Panc1 (cell line): Measurements from ENCODE around the gene STARD8. TPM values are rescaled to one million over a fixed set of nuclear protein-coding genes. Genes with fewer than 3 reads are reported as not detected.

ENCODE experiments used
- ATAC-seq: fragments of 200-7000 bp; cut with Tn5 transposase; 2 replicates; pipeline ENCODE4 v1.9.1; 2020; ENCODE audit warnings: mild to moderate bottlenecking, moderate library complexity
- BruUV-seq: library from RNA; stranded (reverse); fragments of 400-500 nt; replicated peaks from 2 replicates; lab custom pipeline; 2021; lab: Mats Ljungman, UMichigan
- CTCF ChIA-PET: fragments of 300-600 bp; sonication (Branson Sonifier 250); formaldehyde crosslinking; loops from one replicate; lab custom pipeline; 2022; ENCODE audit warnings: antibody characterized with exemption; lab: Charles Lee
- POLR2A ChIA-PET: fragments of 300-600 bp; sonication (Branson Sonifier 250); formaldehyde crosslinking; loops from one replicate; lab custom pipeline; 2022; ENCODE audit warnings: antibody characterized with exemption; lab: Charles Lee
- DNase-seq: peaks from one replicate; pipeline ENCODE4 v3.0.0-alpha.2; 2010; ENCODE audit warnings: low read depth, low spot score
- H3K27ac ChIP-seq: 2 replicates; pipeline ENCODE4 v1.5.1; 2011; ENCODE audit warnings: mild to moderate bottlenecking, low read length, inconsistent platforms
- H3K27me3 ChIP-seq: fragments of 200-500 bp; sonication (Bioruptor generic); 2 replicates; pipeline ENCODE4 v1.6.0; 2014; ENCODE audit warnings: low read length, inconsistent platforms; ENCODE audit not compliant: control insufficient read depth, insufficient read depth
- H3K36me3 ChIP-seq: fragments of 200-500 bp; sonication (Bioruptor generic); 2 replicates; pipeline ENCODE4 v1.5.1; 2014; ENCODE audit warnings: inconsistent platforms, mild to moderate bottlenecking, low read length, moderate library complexity; ENCODE audit not compliant: control insufficient read depth, insufficient read depth
- H3K4me1 ChIP-seq: 2 replicates; pipeline ENCODE4 v1.5.1; 2011; ENCODE audit warnings: inconsistent platforms, mild to moderate bottlenecking, low read length, moderate library complexity; ENCODE audit not compliant: control insufficient read depth, insufficient read depth
- H3K4me3 ChIP-seq, 2 experiments: 2 replicates each; pipeline ENCODE4 v1.5.1; 2011 to 2012; ENCODE audit warnings: low read depth in 2 of 2, low read length in 2 of 2, mild to moderate bottlenecking in 2 of 2, inconsistent platforms in 1 of 2, moderate library complexity in 1 of 2
- H3K9me3 ChIP-seq: fragments of 200-500 bp; sonication (Bioruptor generic); 2 replicates; pipeline ENCODE4 v1.5.1; 2014; ENCODE audit warnings: low read depth, mild to moderate bottlenecking, inconsistent platforms, low read length, moderate library complexity; ENCODE audit not compliant: control insufficient read depth, insufficient read depth
- CTCF ChIP-seq: fragments of 450-650 bp; IDR thresholded peaks from 2 replicates; pipeline ENCODE4 v1.5.1; 2017; ENCODE audit warnings: mild to moderate bottlenecking
- POLR2AphosphoS5 ChIP-seq: IDR thresholded peaks from 2 replicates; pipeline ENCODE4 v1.6.1; 2012; ENCODE audit warnings: mild to moderate bottlenecking, low read depth, low read length, moderate library complexity
- REST ChIP-seq, 2 experiments: IDR thresholded peaks; 2 replicates each; pipeline ENCODE4 v1.6.1; 2011 to 2012; ENCODE audit warnings: low read depth in 2 of 2, control low read depth in 1 of 2, low read length in 1 of 2, mild to moderate bottlenecking in 1 of 2, moderate library complexity in 1 of 2; ENCODE audit not compliant: insufficient read depth in 1 of 2
- SIN3A ChIP-seq: IDR thresholded peaks from 2 replicates; pipeline ENCODE4 v1.6.1; 2012; ENCODE audit warnings: low read depth, mild to moderate bottlenecking, low read length, moderate library complexity, borderline replicate concordance; ENCODE audit not compliant: insufficient read depth
- TCF7L2 ChIP-seq: IDR thresholded peaks from 2 replicates; pipeline ENCODE4 v1.6.1; 2011; ENCODE audit warnings: mild to moderate bottlenecking, low read depth, low read length, inconsistent platforms
- in situ Hi-C: cut with HindIII; loops from 2 replicates; pipeline ENCODE4 v1.10.0; 2016; ENCODE audit warnings: low sequenced_read_pairs, low pct_unique_long_range_greater_than_20kb
- intact Hi-C: fragments of 100-400 bp; cut with micrococcal nuclease; formaldehyde crosslinking; loops from one replicate; pipeline ENCODE4 v1.10.0; 2022; ENCODE audit not compliant: unreplicated experiment
- total RNA-seq: library from RNA; stranded (reverse); gene quantifications from one replicate; pipeline ENCODE4 v1.2.1, GENCODE V29; 2021; ENCODE audit not compliant: unreplicated experiment

The STARD8 gene
- total RNA-seq, 1 experiment from 2014 or later = 4.6 TPM

- CTCF ChIA-PET = no interaction called here
- no TSS peak for BruUV-seq
- POLR2A ChIA-PET = no interaction called here
- intact Hi-C loops (no loop called here), in situ Hi-C loops (no loop called here)
- H3K36me3 ChIP-seq = no peaks in the 10 kb centered on the region
- no peak overlapping the region for H3K4me3 ChIP-seq
- H3K27ac ChIP-seq = no peak overlapping the region
- no peaks in the 10 kb centered on the region for H3K4me1 ChIP-seq
- no peak for TF ChIP-seq CTCF
- DNase-seq (no peak), ATAC-seq (no peak)
- H3K27me3 ChIP-seq = no peaks in the 10 kb centered on the region
- no peaks in the 10 kb centered on the region for H3K9me3 ChIP-seq
These were observed 15.0 kb upstream of the STARD8 start for GRCh38 chrX:68632491-68632890.

DNA sequence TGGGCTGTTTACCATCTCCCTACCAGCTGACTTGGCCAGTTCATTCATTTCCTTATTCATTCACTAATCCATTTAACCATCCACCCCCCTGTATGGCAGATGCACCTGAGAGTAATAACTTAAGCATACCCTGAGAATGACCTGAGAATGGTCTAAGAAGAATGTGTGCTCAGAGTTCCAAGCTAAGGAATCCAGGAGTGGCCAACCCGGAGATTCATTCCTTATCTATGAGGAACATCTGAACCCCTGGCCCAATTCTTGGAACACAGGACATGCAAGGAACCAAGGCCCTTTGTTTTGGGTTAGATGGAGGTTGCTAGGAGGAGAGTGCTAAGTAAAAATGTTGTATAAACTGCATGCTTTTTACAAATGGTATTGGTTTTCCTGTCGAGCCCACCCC lies 13.5 kb upstream of the STARD8 start:
- intact Hi-C loops = no loop called here
- no peak for ATAC-seq
- in situ Hi-C loops = no loop called here
- Histone ChIP-seq H3K9me3 (no peaks in the 10 kb centered on the region), H3K27ac (no peak overlapping the region), H3K27me3 (no peaks in the 10 kb centered on the region), H3K4me1 (no peaks in the 10 kb centered on the region), H3K36me3 (no peaks in the 10 kb centered on the region), H3K4me3 (no peak overlapping the region)
- no peak for TF ChIP-seq REST (IDR thresholded peaks at IDR 0.05; ENCODE audit: insufficient read depth in 1 of 2, low read depth in 2 of 2, low read length in 1 of 2)
- TF ChIP-seq SIN3A = no peak
- TF ChIP-seq CTCF = no peak
- TF ChIP-seq TCF7L2 = no peak
- no peak for TF ChIP-seq POLR2AphosphoS5
- CTCF ChIA-PET = no interaction called here
- DNase-seq = no peak
- POLR2A ChIA-PET = no interaction called here
- no TSS peak for BruUV-seq
